ENCODE measurements around the gene FAM120A. TPM values are rescaled to one million over a fixed set of nuclear protein-coding genes. Genes with fewer than 3 reads are reported as not detected.

Gene FAM120A
- total and polyA plus RNA-seq, 2 of the 13 experiments (the other 11 are each of a cell fraction or from before 2014, with no cell fraction given): 41.3 to 44.4 TPM

DNA sequence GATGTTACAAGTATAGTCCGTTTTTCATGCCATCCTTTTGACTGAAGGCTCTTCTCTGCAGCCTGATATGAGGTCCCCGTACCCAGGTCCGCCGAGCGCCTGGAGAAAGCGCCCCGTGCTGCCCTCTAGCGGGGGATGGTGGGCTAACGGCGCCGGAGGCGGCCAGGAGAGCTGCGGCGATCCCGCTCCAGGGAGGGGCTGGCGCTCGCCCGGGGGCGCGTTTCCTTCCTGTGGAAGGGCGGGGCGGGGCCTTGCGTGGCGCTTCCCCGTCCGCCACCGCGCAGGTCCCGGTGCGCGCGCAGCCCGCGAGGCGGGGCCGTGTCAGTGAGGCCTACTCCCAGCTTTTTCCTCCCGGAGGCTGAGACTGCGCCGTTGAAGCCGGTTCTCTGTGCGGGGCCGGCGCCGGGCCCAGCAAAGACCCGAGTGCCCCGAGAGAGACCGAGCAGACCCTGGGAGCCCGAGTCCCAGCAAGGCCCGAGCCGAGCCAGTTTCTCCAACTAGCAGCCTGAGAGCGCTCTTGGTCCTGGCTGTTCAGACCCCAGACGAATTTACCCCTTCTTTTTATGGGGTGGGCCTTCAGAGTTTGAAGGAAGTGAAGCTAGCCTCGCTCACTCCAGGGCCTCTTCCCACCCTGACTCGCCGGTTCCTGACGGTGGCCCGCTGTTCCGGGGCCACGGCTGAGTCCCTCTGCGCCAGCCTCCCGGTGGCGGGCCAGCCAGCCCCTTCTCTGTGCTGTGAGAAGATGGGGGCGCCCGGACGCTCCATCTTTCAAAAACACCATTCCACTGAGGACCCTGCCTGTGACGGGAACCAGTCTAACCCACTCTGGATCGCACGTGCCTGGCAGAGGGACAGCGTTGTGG lies 115.2 kb downstream of the FAM120A start (continued):
- TF ChIP-seq RCOR2 (CRISPR knock-in tag; IDR thresholded peaks at IDR 0.05) (0 out of 2 replicates have a peak, but pooled peaks have one; percentile 30), NFAT5 (CRISPR knock-in tag; IDR thresholded peaks at IDR 0.05) (no peak), ZNF460 (CRISPR knock-in tag; IDR thresholded peaks at IDR 0.05; ENCODE audit: borderline replicate concordance) (no peak), ZNF407 (CRISPR knock-in tag; IDR thresholded peaks at IDR 0.05; ENCODE audit: not compliant biosample characterization) (peak; percentile 77), TMF1 (CRISPR knock-in tag; IDR thresholded peaks at IDR 0.05; ENCODE audit: low read depth) (peak; percentile 72; the same call in 1 of the 2 replicates), WIZ (CRISPR knock-in tag; IDR thresholded peaks at IDR 0.05) (no peak), ZNF709 (CRISPR knock-in tag; IDR thresholded peaks at IDR 0.05) (peak; percentile 57; the same call in 1 of the 2 replicates), ZFP36L1 (CRISPR knock-in tag; IDR thresholded peaks at IDR 0.05) (peak; percentile 90; the same call in 1 of the 2 replicates)

Data from HepG2 (cell line).